Activated naive CD4-positive, alpha-beta T cell treated with anti-CD3 and anti-CD28 coated beads, Interleukin-2, amount 10 ng/mL, durations not matched to agents 7 days and 5 days (primary cell): Measurements from ENCODE around the gene DPY19L2.
"Not testable (repeated sequence)": the region's sequence is repeated elsewhere in the genome, so short reads cannot be mapped to it uniquely, and the experiment has no call there.

Source experiments
- CTCF ChIA-PET: fragments of 350-600 bp; sonication (Branson Sonifier 250); formaldehyde crosslinking; loops from one replicate; lab custom pipeline; 2021; ENCODE audit warnings: antibody characterized with exemption; lab: Charles Lee
- DNase-seq: peaks from one replicate; pipeline ENCODE4 v3.0.0-alpha.2; 2020
- H3K27ac Mint-ChIP-seq: one replicate; pipeline ENCODE4 v1.8.0; 2021; ENCODE audit warnings: mild to moderate bottlenecking, moderate library complexity, mixed read lengths
- H3K27me3 Mint-ChIP-seq: one replicate; pipeline ENCODE4 v1.8.0; 2021; ENCODE audit warnings: mild to moderate bottlenecking, mixed read lengths
- H3K36me3 Mint-ChIP-seq: one replicate; pipeline ENCODE4 v1.8.0; 2021; ENCODE audit warnings: mixed read lengths
- H3K4me1 Mint-ChIP-seq: one replicate; pipeline ENCODE4 v1.8.0; 2021; ENCODE audit warnings: mixed read lengths
- H3K4me3 Mint-ChIP-seq: one replicate; pipeline ENCODE4 v1.8.0; 2021; ENCODE audit warnings: mild to moderate bottlenecking, moderate library complexity, mixed read lengths
- H3K9me3 Mint-ChIP-seq: one replicate; pipeline ENCODE4 v1.8.0; 2021; ENCODE audit warnings: mixed read lengths

Gene DPY19L2

GRCh38 chr12:63615544-63615943 lies 52.7 kb downstream of the DPY19L2 start:
- H3K27me3 Mint-ChIP-seq, CTCF ChIA-PET, H3K9me3 Mint-ChIP-seq, H3K36me3 Mint-ChIP-seq, DNase-seq, H3K27ac Mint-ChIP-seq, H3K4me3 Mint-ChIP-seq, H3K4me1 Mint-ChIP-seq: not testable (repeated sequence)

- H3K27ac Mint-ChIP-seq, CTCF ChIA-PET, DNase-seq, H3K4me3 Mint-ChIP-seq, H3K4me1 Mint-ChIP-seq, H3K27me3 Mint-ChIP-seq, H3K9me3 Mint-ChIP-seq, H3K36me3 Mint-ChIP-seq: not testable (repeated sequence)
Observed at GRCh38 chr12:63611285-63611684, 57.0 kb downstream of the DPY19L2 start.

GRCh38 chr12:63609281-63609680 lies 59.0 kb downstream of the DPY19L2 start:
- H3K4me3 Mint-ChIP-seq, H3K27ac Mint-ChIP-seq, H3K27me3 Mint-ChIP-seq, DNase-seq, CTCF ChIA-PET, H3K9me3 Mint-ChIP-seq, H3K36me3 Mint-ChIP-seq, H3K4me1 Mint-ChIP-seq: not testable (repeated sequence)

- H3K4me1 Mint-ChIP-seq, H3K4me3 Mint-ChIP-seq, H3K9me3 Mint-ChIP-seq, H3K27ac Mint-ChIP-seq, DNase-seq, CTCF ChIA-PET, H3K36me3 Mint-ChIP-seq, H3K27me3 Mint-ChIP-seq: not testable (repeated sequence)
Observed at GRCh38 chr12:63604985-63605384, 63.3 kb downstream of the DPY19L2 start.

GRCh38 chr12:63594828-63595227 lies 73.5 kb downstream of the DPY19L2 start:
- H3K27me3 Mint-ChIP-seq, H3K4me1 Mint-ChIP-seq, CTCF ChIA-PET: not testable (repeated sequence)

GRCh38 chr12:63584426-63584825 lies 83.9 kb downstream of the DPY19L2 start:
- CTCF ChIA-PET, H3K36me3 Mint-ChIP-seq, H3K4me3 Mint-ChIP-seq, DNase-seq, H3K27me3 Mint-ChIP-seq, H3K27ac Mint-ChIP-seq, H3K9me3 Mint-ChIP-seq, H3K4me1 Mint-ChIP-seq: not testable (repeated sequence)

More at GRCh38 chr12:63594828-63595227, 73.5 kb downstream of the DPY19L2 start:
- not testable (repeated sequence) for H3K27ac Mint-ChIP-seq, H3K4me3 Mint-ChIP-seq, H3K36me3 Mint-ChIP-seq, DNase-seq, H3K9me3 Mint-ChIP-seq

GRCh38 chr12:63583289-63583688 lies 85.0 kb downstream of the DPY19L2 start:
- H3K27ac Mint-ChIP-seq, DNase-seq, H3K4me3 Mint-ChIP-seq, H3K36me3 Mint-ChIP-seq, H3K9me3 Mint-ChIP-seq, CTCF ChIA-PET, H3K27me3 Mint-ChIP-seq, H3K4me1 Mint-ChIP-seq: not testable (repeated sequence)

GRCh38 chr12:63577631-63578030 lies 90.7 kb downstream of the DPY19L2 start:
- CTCF ChIA-PET, H3K4me1 Mint-ChIP-seq, H3K27me3 Mint-ChIP-seq, H3K36me3 Mint-ChIP-seq, H3K27ac Mint-ChIP-seq, H3K9me3 Mint-ChIP-seq, H3K4me3 Mint-ChIP-seq, DNase-seq: not testable (repeated sequence)

- H3K27ac Mint-ChIP-seq, H3K4me3 Mint-ChIP-seq, H3K4me1 Mint-ChIP-seq, H3K27me3 Mint-ChIP-seq, DNase-seq, H3K9me3 Mint-ChIP-seq, H3K36me3 Mint-ChIP-seq, CTCF ChIA-PET: not testable (repeated sequence)
Observed at GRCh38 chr12:63572038-63572437, 96.3 kb downstream of the DPY19L2 start.

- H3K4me1 Mint-ChIP-seq, DNase-seq, H3K36me3 Mint-ChIP-seq, H3K27ac Mint-ChIP-seq, H3K9me3 Mint-ChIP-seq, H3K27me3 Mint-ChIP-seq, H3K4me3 Mint-ChIP-seq, CTCF ChIA-PET: not testable (repeated sequence)
Observed at GRCh38 chr12:63558445-63558844, 109.8 kb downstream of the DPY19L2 start.

- H3K9me3 Mint-ChIP-seq, H3K27me3 Mint-ChIP-seq, H3K4me3 Mint-ChIP-seq, H3K4me1 Mint-ChIP-seq, H3K36me3 Mint-ChIP-seq, H3K27ac Mint-ChIP-seq, DNase-seq, CTCF ChIA-PET: not testable (repeated sequence)
Observed at GRCh38 chr12:63551397-63551796, 116.9 kb downstream of the DPY19L2 start.

- H3K4me1 Mint-ChIP-seq, H3K27me3 Mint-ChIP-seq, H3K9me3 Mint-ChIP-seq, CTCF ChIA-PET, H3K27ac Mint-ChIP-seq, H3K4me3 Mint-ChIP-seq, H3K36me3 Mint-ChIP-seq, DNase-seq: not testable (repeated sequence)
Observed at GRCh38 chr12:63549034-63549433, 119.3 kb downstream of the DPY19L2 start.

- H3K27ac Mint-ChIP-seq, H3K27me3 Mint-ChIP-seq, CTCF ChIA-PET, H3K4me3 Mint-ChIP-seq, H3K9me3 Mint-ChIP-seq, H3K4me1 Mint-ChIP-seq, DNase-seq, H3K36me3 Mint-ChIP-seq: not testable (repeated sequence)
Observed at GRCh38 chr12:63545298-63545916, 122.9 kb downstream of the DPY19L2 start.

- H3K4me1 Mint-ChIP-seq, H3K4me3 Mint-ChIP-seq, H3K27ac Mint-ChIP-seq, DNase-seq, H3K9me3 Mint-ChIP-seq, CTCF ChIA-PET, H3K36me3 Mint-ChIP-seq, H3K27me3 Mint-ChIP-seq: not testable (repeated sequence)
Observed at GRCh38 chr12:63538656-63539055, 129.6 kb downstream of the DPY19L2 start.

GRCh38 chr12:63537838-63538237 lies 130.5 kb downstream of the DPY19L2 start:
- H3K36me3 Mint-ChIP-seq, CTCF ChIA-PET: not testable (repeated sequence)

GRCh38 chr12:63529641-63530040 lies 138.7 kb downstream of the DPY19L2 start:
- H3K36me3 Mint-ChIP-seq, CTCF ChIA-PET, H3K4me3 Mint-ChIP-seq, H3K4me1 Mint-ChIP-seq, H3K9me3 Mint-ChIP-seq, DNase-seq, H3K27me3 Mint-ChIP-seq, H3K27ac Mint-ChIP-seq: not testable (repeated sequence)

More at GRCh38 chr12:63537838-63538237, 130.5 kb downstream of the DPY19L2 start:
- not testable (repeated sequence) for DNase-seq, H3K4me3 Mint-ChIP-seq, H3K4me1 Mint-ChIP-seq, H3K9me3 Mint-ChIP-seq, H3K27ac Mint-ChIP-seq, H3K27me3 Mint-ChIP-seq
